ENCODE results near the gene PCBD2.

The PCBD2 gene

GRCh38 chr5:135010502-135011354, 105.8 kb downstream of the PCBD2 start:
- TF ChIP-seq, protein P1, sequence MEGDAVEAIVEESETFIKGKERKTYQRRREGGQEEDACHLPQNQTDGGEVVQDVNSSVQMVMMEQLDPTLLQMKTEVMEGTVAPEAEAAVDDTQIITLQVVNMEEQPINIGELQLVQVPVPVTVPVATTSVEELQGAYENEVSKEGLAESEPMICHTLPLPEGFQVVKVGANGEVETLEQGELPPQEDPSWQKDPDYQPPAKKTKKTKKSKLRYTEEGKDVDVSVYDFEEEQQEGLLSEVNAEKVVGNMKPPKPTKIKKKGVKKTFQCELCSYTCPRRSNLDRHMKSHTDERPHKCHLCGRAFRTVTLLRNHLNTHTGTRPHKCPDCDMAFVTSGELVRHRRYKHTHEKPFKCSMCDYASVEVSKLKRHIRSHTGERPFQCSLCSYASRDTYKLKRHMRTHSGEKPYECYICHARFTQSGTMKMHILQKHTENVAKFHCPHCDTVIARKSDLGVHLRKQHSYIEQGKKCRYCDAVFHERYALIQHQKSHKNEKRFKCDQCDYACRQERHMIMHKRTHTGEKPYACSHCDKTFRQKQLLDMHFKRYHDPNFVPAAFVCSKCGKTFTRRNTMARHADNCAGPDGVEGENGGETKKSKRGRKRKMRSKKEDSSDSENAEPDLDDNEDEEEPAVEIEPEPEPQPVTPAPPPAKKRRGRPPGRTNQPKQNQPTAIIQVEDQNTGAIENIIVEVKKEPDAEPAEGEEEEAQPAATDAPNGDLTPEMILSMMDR (IDR thresholded peaks at IDR 0.05; ENCODE audit: borderline replicate concordance, insufficient read depth, low read depth, low read length), result no peak
- no peak overlapping the region for H3K4me3 ChIP-seq (ENCODE audit: low read depth, low read length)

GRCh38 chr5:135011355-135012032, 106.6 kb downstream of the PCBD2 start:
- H3K4me3 ChIP-seq (ENCODE audit: low read depth, low read length), result no peak overlapping the region
- TF ChIP-seq, protein P1 (IDR thresholded peaks at IDR 0.05; ENCODE audit: borderline replicate concordance, insufficient read depth, low read depth, low read length), result no peak

- H3K4me3 ChIP-seq (ENCODE audit: low read depth, low read length), result no peak overlapping the region
- TF ChIP-seq, protein P1 (IDR thresholded peaks at IDR 0.05; ENCODE audit: borderline replicate concordance, insufficient read depth, low read depth, low read length), result no peak
Measured at GRCh38 chr5:135012033-135012588, 107.2 kb downstream of the PCBD2 start.

Data from GM12875 (cell line).